ENCODE measurements around the gene GATA3.
A peak's percentile ranks its signal among the peaks of the same experiment; 100 is the strongest.
"Not testable (repeated sequence)": the region's sequence is repeated elsewhere in the genome, so short reads cannot be mapped to it uniquely, and the experiment has no call there.

Gene GATA3

GRCh38 chr10:8054494-8055407 is at the start of gene GATA3:
GATA3 (plus strand) TSS chr10:8054688; CDS start chr10:8055656, 968 bp downstream.
- peak; percentile 67 for DNase-seq

- no peak for DNase-seq
Measured at GRCh38 chr10:8006274-8006999, 48.1 kb upstream of the GATA3 start.

DNA sequence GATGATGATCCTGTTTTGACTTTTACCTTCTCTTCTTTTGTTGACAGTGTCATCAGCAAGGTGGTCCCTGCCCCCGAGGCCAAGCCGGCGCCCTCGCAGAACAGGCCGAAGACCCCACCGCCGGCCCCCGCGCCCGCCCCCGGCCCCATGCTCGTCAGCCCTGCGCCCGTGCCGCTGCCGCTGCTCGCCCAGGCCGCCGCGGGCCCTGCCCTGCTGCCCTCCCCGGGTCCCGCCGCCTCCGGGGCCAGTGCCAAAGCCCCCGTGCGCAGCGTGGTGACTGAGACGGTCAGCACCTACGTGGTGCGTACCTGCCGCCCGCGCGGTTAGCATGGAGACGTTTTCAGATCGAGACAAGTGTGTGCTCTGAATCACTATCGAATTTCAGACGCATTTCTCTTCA is 45.5 kb upstream of the GATA3 start:
- no peak for DNase-seq

DNA sequence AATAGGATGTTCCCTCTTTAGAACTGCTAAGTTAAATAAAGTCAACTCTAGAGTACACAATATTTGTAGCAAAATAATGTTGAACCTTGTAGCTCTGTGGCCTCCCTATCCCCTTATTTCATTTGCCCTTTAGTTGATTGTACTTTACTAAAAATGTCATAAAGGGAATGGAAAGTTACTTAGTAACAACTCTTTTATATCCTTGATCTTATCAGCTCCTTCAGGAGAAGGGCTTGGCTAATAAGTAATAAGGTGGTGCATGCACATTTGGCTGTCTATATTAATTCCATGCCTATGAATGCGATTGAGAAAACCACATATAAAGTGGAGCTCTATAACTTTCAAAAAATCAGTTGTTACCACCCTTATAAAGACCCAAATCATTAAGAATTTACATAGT is 41.5 kb upstream of the GATA3 start:
- no peak for DNase-seq

- DNase-seq = no peak
Measured at GRCh38 chr10:8013619-8014018, 40.9 kb upstream of the GATA3 start.

GRCh38 chr10:8014649-8015048 is 39.8 kb upstream of the GATA3 start:
- no peak for DNase-seq

DNA sequence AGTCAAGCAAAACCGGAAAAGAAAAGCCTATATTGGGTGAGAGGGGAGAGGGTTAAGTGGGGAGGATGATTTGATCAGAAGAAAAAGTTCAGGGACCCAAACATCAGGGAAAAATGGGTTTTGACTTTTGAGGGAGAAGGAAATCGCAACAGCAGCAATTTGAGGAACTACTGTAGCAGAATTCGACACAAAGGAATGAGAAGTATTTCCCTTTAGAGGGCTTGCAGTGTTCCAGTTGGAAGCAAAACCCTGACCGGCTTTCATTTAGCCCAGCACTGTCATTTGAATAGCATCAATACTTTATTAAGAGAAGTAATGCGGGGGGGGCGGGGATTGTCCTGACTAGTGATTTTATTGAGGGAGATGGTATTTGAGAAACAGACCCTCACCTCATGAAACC is 37.2 kb upstream of the GATA3 start:
- no peak for DNase-seq

- no peak for DNase-seq
Measured at GRCh38 chr10:8023321-8023720, 31.2 kb upstream of the GATA3 start.

GRCh38 chr10:8023851-8024250 is 30.6 kb upstream of the GATA3 start:
- DNase-seq = no peak

DNA sequence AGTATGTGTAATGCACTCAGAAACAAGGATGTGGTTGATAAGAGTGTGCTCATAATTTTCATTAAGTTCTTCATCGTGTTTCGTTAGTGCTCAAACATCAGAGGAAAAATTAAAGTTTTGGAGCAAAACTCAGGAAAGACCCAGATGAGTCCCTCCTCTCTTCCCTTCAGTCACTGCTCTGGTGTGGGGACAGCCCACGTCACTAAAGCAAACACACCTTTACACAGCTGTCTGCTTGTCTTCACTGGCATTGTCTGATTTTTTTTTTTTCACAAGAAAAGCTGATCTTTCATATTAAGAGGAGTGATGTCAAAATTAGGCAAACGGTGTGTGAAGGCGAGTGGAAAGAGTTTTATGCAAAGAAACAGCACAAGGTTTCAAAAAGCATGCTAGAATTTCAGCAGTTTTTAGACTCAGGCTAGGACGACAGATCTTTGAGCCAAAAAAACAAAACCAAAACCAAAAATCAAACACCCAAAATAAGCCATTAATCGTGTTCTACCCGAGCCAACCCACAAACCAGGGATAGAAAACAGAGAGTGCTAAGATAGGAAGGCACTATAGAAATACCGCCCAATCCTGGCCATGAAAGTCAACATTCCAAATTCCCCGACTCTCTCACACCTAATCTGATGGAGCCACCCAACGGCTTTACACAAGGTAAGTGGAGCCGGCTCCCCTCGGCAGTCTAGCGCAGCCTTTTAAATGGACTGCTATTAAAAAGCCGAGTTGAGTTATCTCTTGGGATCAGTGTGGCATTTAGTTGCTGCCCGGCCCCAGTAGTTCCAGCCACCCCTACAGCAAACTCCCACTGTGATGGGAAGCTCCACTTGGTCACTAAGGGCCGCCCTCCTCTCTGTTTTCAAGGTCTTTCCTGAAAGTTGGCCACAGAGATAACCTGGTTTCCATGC is 27.9 kb upstream of the GATA3 start:
- DNase-seq = no peak

- not testable (repeated sequence) for DNase-seq
Measured at GRCh38 chr10:8031211-8031610, 23.3 kb upstream of the GATA3 start.

DNA sequence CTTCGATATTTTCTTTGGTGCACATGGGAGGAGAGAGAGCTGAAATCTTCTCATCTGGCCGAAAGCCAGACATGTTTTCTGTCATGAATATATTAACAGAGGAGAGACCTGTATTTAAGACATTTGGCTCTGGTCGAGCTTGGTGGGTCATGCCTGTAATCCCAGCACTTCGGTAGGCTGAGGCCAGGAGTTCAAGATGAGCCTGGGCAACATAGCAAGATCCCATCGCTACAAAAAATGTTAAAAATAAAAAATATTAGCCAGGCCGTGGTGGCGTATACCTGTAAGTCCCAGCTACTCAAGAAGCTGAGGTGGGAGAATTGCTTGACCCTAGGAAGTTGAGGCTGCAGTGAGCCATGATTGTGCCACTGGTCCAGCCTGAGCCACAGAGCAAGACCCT is 21.9 kb upstream of the GATA3 start:
- no peak for DNase-seq

GRCh38 chr10:8033812-8034465 is 20.5 kb upstream of the GATA3 start:
- DNase-seq = no peak

DNA sequence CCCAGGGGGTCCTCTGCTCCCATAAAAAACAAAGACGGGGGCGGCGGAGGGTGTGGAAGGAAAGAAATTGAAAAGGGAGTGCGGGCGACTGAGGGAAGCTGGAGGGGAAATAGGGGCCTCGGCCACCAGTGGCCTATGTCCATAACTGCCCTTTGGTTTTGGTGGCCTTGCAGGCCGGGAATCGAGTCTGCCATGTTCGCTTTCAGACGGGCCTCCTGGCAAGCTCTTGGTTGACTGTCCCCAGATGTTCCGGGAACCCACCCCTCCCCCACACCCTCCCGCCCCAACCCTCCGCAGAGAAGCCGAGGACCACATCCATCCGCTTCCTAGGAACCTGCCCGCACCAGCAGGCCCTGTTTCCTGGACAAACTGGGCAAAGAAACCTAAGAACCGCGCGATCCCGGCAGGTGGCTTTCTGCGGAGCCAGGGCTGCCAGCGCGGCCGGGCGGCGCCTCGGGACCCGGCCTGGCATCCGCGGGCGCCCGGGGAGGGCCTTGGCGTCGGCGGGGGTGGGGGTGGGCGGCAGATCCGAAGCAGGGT is 20.0 kb upstream of the GATA3 start:
- no peak for DNase-seq

- peak; percentile 70 for DNase-seq
Measured at GRCh38 chr10:8035006-8035640, 19.4 kb upstream of the GATA3 start.

GRCh38 chr10:8035641-8036470 is 18.6 kb upstream of the GATA3 start:
- no peak for DNase-seq

- no peak for DNase-seq
Measured at GRCh38 chr10:8036506-8037198, 17.8 kb upstream of the GATA3 start.

- DNase-seq = no peak
Measured at GRCh38 chr10:8037199-8037801, 17.2 kb upstream of the GATA3 start.
